ENCODE data around the gene STX8.
"Not testable (repeated sequence)": the region's sequence is repeated elsewhere in the genome, so short reads cannot be mapped to it uniquely, and the experiment has no call there.

Gene STX8

DNA sequence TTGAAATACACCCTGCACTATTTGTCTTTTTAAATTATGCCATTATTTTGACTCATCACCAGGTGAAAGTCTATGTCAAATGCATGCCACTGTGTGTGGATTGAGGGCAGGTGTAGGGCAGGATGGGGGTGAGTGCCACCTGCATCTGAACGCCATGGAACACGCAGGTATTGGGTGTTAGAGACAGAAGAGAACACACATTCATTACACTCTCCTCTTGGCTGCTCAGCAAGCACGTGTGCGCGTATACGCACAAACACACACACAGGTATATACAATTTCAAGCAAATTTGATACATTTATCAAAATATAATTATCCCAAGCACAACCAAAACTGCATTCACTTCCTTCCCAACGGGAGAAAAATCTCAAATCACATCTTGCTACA lies 285.4 kb downstream of the STX8 start:
- DNase-seq, result peak; percentile 33

- DNase-seq, result no peak
Measured at GRCh38 chr17:9287306-9287705, 288.3 kb downstream of the STX8 start.

DNA sequence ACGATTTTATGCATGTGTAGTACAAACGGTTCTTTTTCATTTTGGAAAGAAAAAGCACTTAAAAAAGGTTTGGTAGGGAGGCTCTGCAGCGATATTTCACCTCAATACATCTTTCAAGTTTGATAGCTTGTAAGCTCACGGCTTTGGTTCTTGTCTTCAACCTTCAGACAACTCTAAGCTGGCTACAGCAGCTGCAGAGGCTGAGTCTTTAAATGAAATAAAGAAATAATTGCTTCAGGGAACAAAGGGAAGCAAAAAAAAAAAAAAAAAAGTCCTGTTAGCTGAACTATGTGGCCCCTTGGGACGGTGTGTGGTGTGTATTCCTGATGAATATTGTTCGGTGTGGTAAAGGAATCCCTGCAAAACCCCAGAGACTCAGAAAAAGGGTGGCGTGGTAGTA lies 289.2 kb downstream of the STX8 start:
- no peak for DNase-seq

- no peak for DNase-seq
Measured at GRCh38 chr17:9285602-9286427, 289.8 kb downstream of the STX8 start.

- no peak for DNase-seq
Measured at GRCh38 chr17:9284884-9285283, 290.7 kb downstream of the STX8 start.

DNA sequence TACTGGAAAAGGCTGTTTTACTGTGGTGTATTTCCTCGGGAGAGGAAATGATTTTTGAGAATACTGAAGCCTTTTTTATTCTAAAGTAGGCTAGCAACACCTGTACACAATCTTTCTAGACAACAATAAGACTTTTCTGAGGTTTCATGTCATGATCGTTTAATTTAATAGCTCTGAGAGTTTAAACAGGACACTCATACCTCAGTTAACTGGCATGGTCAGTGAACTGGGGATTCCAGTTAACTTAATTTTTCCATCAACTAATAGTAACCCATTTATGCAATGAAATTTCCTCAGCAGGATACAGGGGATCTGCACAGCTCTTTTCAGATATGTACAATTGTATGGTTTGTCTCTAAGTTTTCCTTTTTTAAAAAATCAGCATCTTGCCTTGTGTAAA lies 291.7 kb downstream of the STX8 start:
- no peak for DNase-seq

DNA sequence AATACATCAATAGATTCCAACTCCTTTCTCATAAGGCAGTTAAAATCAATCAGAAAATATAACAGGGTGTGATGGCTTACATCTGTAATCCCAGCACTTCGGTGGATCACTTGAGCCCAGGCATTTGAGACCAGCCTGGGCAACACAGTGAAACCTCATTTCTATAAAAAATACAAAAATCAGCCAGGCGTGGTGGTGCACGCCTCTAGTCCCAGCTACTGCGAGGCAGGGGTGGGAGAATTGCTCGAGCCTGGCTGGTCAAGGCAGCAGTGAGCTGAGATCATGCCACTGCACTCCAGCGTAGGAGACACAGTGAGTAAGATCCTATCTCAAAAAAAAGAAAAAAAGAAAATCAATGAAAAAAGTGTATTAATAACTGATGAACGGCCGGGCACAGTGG lies 295.7 kb downstream of the STX8 start:
- no peak for DNase-seq

GRCh38 chr17:9274973-9275372 lies 300.6 kb downstream of the STX8 start:
- no peak for DNase-seq

DNA sequence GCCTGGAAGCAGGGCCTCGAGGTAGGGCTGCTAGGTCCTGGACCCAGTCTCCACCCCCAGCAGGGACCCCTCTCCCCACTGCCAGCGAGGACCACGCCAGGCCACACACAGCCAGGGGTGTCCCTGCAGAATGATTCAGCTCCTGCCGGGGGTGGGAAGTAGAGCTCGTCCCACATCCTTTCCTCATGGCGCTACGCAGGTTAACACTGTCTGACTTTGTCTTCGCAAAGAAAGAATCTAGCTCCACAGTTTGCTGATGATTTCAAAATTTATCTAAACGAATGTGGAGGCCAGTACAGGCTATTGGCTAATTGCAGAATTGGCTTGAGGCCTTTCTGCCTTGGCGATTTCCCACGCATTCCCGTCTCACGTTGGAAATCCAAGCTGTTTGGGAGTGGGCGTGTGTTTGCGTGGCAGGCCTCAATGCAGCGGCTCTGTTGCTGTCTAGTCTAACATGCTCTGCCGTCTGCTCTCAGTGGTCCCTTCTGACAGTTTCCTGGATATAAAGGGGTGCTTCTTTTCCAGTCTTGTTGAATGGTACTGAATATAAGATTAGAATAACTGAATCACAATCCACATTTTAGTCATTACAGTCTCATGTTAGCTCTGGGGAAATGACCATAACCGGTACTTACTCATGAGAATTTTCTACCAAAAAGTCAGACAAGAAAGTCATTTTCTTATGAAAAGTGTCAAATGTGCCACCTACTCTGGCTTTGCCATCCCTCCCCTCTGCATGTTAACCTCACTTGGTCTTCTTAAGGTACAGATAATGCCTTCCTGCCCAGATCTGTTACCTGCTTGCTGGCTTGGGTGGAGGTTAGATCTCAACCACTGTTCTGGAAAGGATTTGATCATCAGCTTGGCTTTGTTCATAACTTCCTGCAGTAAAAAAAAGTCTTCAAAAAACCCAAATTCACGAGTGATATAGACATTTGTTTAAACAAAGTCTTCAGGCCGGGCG lies 301.9 kb downstream of the STX8 start:
- DNase-seq, result peak; percentile 57

- no peak for DNase-seq
Measured at GRCh38 chr17:9272501-9273200, 303.0 kb downstream of the STX8 start.

- no peak for DNase-seq
Measured at GRCh38 chr17:9271989-9272388, 303.6 kb downstream of the STX8 start.

DNA sequence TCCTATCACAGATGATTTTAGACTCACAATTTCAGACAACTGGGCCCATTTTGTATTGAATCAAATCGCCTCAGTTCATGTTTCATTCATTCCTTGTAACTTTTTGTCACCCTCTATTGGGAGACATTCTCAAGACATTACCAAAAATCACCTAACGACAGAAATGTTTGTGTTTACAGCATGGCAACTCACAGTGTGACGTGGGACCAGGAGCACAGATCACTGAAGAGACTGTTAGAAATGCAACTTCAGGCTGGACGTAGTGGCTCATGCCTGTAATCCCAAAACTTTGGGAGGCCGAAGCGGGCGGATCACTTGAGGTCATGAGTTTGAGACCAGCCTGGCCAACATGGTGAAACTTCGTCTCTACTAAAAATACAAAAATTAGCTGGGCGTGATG lies 304.7 kb downstream of the STX8 start:
- no peak for DNase-seq

GRCh38 chr17:9269350-9270035 lies 306.1 kb downstream of the STX8 start:
- no peak for DNase-seq

DNA sequence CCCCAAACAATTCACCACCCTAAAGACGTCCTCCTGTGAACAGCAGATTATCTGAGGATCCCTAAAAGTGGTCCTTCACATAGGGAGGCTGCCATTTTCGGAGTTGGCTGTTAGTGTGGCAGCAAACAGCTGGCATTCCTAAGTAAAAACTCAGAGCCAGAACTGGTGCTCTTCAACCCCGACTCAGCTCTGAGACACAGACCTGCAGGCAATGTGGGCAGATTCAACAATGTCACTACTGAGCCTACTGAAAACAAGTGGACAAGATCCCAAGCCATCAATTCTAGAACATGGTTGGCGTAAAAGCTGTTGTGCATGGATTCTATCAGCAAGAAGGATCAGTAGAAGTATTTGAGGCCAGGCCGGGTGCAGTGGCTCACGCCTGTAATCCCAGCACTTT lies 307.1 kb downstream of the STX8 start:
- DNase-seq, result no peak

DNA sequence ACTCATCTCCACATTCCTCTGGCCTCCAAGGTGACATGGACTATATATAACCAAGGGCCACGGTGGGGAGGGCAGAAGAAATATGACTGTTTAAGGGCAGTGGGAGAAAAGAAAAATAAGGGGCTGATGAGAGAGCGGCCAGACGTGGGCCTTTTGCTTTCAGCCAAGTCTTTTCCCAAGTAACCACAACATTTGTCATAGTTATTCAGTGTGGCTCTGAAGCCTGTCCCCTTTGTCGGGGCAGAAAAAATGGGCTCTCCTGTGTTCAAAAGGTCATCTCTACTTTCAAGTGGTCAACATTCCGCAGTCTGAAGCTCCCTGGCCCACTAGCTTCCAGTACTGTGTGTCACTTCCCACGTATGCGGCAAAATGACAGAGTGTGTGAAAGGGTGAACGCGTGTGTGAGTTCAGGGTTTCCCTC lies 308.9 kb downstream of the STX8 start:
- no peak for DNase-seq

GRCh38 chr17:9266031-9266680 lies 309.5 kb downstream of the STX8 start:
- no peak for DNase-seq

GRCh38 chr17:9261081-9262012 lies 314.3 kb downstream of the STX8 start:
- DNase-seq, result no peak

DNA sequence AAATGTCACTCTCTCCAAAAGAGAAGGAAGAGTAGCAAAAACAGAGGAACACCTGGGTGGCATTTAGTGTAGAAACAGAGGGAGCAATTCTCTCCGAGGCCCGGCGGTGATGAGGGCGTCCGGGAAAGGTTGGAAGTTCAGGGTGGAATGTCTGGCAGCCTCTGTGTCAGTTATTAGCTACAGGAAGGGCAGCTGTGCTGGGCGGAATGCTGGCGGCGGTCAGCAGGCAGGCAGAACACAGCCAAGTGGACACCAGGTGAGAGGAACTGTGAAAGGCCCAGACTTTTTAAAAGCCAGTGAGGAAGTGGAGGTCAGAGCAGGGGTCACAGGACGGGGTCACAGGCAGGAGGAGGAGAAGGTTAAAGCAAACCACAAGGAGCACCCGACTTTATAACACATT lies 316.2 kb downstream of the STX8 start:
- no peak for DNase-seq

- peak; percentile 33 for DNase-seq
Measured at GRCh38 chr17:9258115-9259015, 317.3 kb downstream of the STX8 start.

GRCh38 chr17:9257630-9257965 lies 318.0 kb downstream of the STX8 start:
- DNase-seq, result not testable (repeated sequence)

Data from stimulated activated CD8-positive, alpha-beta memory T cell treated with anti-CD3 and anti-CD28 coated beads, Interleukin-4, amount 100 ng/mL, for 48 hours (primary cell).